HG03066 (cell line): ENCODE results near the gene SCN1B.
"Not testable (repeated sequence)": the region's sequence is repeated elsewhere in the genome, so short reads cannot be mapped to it uniquely, and the experiment has no call there.

Experiments
- ATAC-seq: cut with Tn5 transposase; IDR thresholded peaks from one replicate; pipeline ENCODE4 v1.9.1; 2021; ENCODE audit warnings: low read depth; ENCODE audit not compliant: unreplicated experiment

Gene SCN1B

GRCh38 chr19:35030257-35031071 is at the start of gene SCN1B:
TSS of gene SCN1B (plus strand) at chr19:35030470. CDS start at chr19:35030821, 351 bp downstream.
- no peak for ATAC-seq

GRCh38 chr19:34982275-34982674 is 48.0 kb upstream of the SCN1B start:
- ATAC-seq, result no peak

- ATAC-seq, result no peak
These were observed 46.5 kb upstream of the SCN1B start for GRCh38 chr19:34983786-34984185.

GRCh38 chr19:34984287-34984686 is 46.0 kb upstream of the SCN1B start:
- no peak for ATAC-seq

- no peak for ATAC-seq
These were observed 44.8 kb upstream of the SCN1B start for GRCh38 chr19:34985249-34986022.

GRCh38 chr19:34988119-34988518 is 42.2 kb upstream of the SCN1B start:
- ATAC-seq, result no peak

- ATAC-seq, result no peak
These were observed 41.0 kb upstream of the SCN1B start for GRCh38 chr19:34989298-34989697.

- ATAC-seq, result no peak
These were observed 39.6 kb upstream of the SCN1B start for GRCh38 chr19:34990578-34991192.

GRCh38 chr19:34991542-34992333 is 38.5 kb upstream of the SCN1B start:
- no peak for ATAC-seq

- not testable (repeated sequence) for ATAC-seq
These were observed 37.7 kb upstream of the SCN1B start for GRCh38 chr19:34992582-34992981.

GRCh38 chr19:34994286-34994642 is 36.0 kb upstream of the SCN1B start:
- no peak for ATAC-seq

- no peak for ATAC-seq
These were observed 35.4 kb upstream of the SCN1B start for GRCh38 chr19:34994643-34995541.

GRCh38 chr19:34995551-34995950 is 34.7 kb upstream of the SCN1B start:
- no peak for ATAC-seq

GRCh38 chr19:34997071-34997617 is 33.1 kb upstream of the SCN1B start:
- no peak for ATAC-seq

- ATAC-seq, result not testable (repeated sequence)
These were observed 32.0 kb upstream of the SCN1B start for GRCh38 chr19:34998224-34998623.

GRCh38 chr19:34998777-34999497 is 31.3 kb upstream of the SCN1B start:
- ATAC-seq, result no peak

- ATAC-seq, result peak; percentile 48
These were observed 30.6 kb upstream of the SCN1B start, which contains the start of gene GRAMD1A for GRCh38 chr19:34999498-35000337. TSS of gene GRAMD1A (plus strand) at chr19:35000323. CDS start at chr19:35000479, 156 bp downstream.

GRCh38 chr19:35000338-35000646 is 30.0 kb upstream of the SCN1B start:
- no peak for ATAC-seq
